GM21515 (cell line): ENCODE measurements around the gene DIPK1B.

Experiments used
- ATAC-seq: cut with Tn5 transposase; IDR thresholded peaks from one replicate; pipeline ENCODE4 v1.9.1; 2021; ENCODE audit not compliant: unreplicated experiment

DIPK1B gene

GRCh38 chr9:136718345-136719194, 6.2 kb downstream of the DIPK1B start:
- no peak for ATAC-seq

- ATAC-seq, result no peak
These were observed 7.0 kb downstream of the DIPK1B start for GRCh38 chr9:136719195-136719880.

GRCh38 chr9:136720251-136720897, 8.0 kb downstream of the DIPK1B start:
- no peak for ATAC-seq

GRCh38 chr9:136720898-136721338, 8.5 kb downstream of the DIPK1B start:
- ATAC-seq, result no peak

GRCh38 chr9:136721339-136722092, 9.1 kb downstream of the DIPK1B start:
- no peak for ATAC-seq

- no peak for ATAC-seq
These were observed 10.0 kb downstream of the DIPK1B start for GRCh38 chr9:136722093-136722968.

GRCh38 chr9:136722969-136723356, 10.6 kb downstream of the DIPK1B start:
- ATAC-seq, result no peak

- no peak for ATAC-seq
These were observed 11.1 kb downstream of the DIPK1B start for GRCh38 chr9:136723362-136723976.

- no peak for ATAC-seq
These were observed 11.6 kb downstream of the DIPK1B start for GRCh38 chr9:136723989-136724388.

- ATAC-seq, result no peak
These were observed 12.4 kb downstream of the DIPK1B start for GRCh38 chr9:136724772-136725171.

GRCh38 chr9:136725612-136726011, 13.2 kb downstream of the DIPK1B start:
- ATAC-seq, result no peak

- no peak for ATAC-seq
These were observed 13.7 kb downstream of the DIPK1B start for GRCh38 chr9:136726118-136726517.

GRCh38 chr9:136726631-136727191, 14.3 kb downstream of the DIPK1B start:
- ATAC-seq, result no peak

GRCh38 chr9:136728080-136728547, 15.7 kb downstream of the DIPK1B start:
- ATAC-seq, result peak; percentile 60

GRCh38 chr9:136728548-136729123, 16.3 kb downstream of the DIPK1B start:
- ATAC-seq, result peak; percentile 17

- no peak for ATAC-seq
These were observed 16.8 kb downstream of the DIPK1B start for GRCh38 chr9:136729144-136729543.

- ATAC-seq, result no peak
These were observed 17.6 kb downstream of the DIPK1B start for GRCh38 chr9:136729926-136730325.

- no peak for ATAC-seq
These were observed 20.2 kb downstream of the DIPK1B start for GRCh38 chr9:136732444-136733178.
